Esophagus squamous epithelium (tissue), 4 donors: ENCODE results near the gene NENF.

ENCODE experiments used
- CTCF ChIP-seq, 6 experiments: fragments of 450-650 bp in 4 of 6; fragments of 200-600 bp in 2 of 6; sonication (generic) in 2 of 6; IDR thresholded peaks; one replicate each; pipeline ENCODE4 v1.5.1; 2016 to 2019; ENCODE audit warnings: antibody characterized with exemption in 6 of 6, mild to moderate bottlenecking in 4 of 6, moderate library complexity in 4 of 6
- POLR2A ChIP-seq, 4 donors: fragments of 450-650 bp; IDR thresholded peaks; one replicate each; pipeline ENCODE4 v1.6.1; 2017; ENCODE audit warnings: antibody characterized with exemption in 4 of 4, mild to moderate bottlenecking in 4 of 4, moderate library complexity in 3 of 4

GRCh38 chr1:212485913-212486618, 53.3 kb downstream of the NENF start:
- no peak for TF ChIP-seq CTCF (IDR thresholded peaks at IDR 0.05)
- TF ChIP-seq POLR2A (IDR thresholded peaks at IDR 0.05): no peak
